ENCODE measurements around the gene ROR2. TPM values are rescaled to one million over a fixed set of nuclear protein-coding genes. Genes with fewer than 3 reads are reported as not detected.

ROR2 gene
- total RNA-seq, 2 donors from 2014 or later: 37.2 to 43.9 TPM

GRCh38 chr9:91557327-91557726 is 392.7 kb downstream of the ROR2 start:
- Histone ChIP-seq H3K27me3 (replicated peaks; ENCODE audit: insufficient read depth) (no peaks in the 10 kb centered on the region), H3K9me3 (no peaks in the 10 kb centered on the region), H3K4me1 (replicated peaks) (no peaks in the 10 kb centered on the region), H3K36me3 (no peaks in the 10 kb centered on the region), H3K4me3 (no peak overlapping the region), H3K27ac (no peak overlapping the region)
- TF ChIP-seq CTCF (IDR thresholded peaks at IDR 0.05) (no peak), POLR2AphosphoS5 (IDR thresholded peaks at IDR 0.05) (no peak), POLR2A (IDR thresholded peaks at IDR 0.05) (no peak)
- no peak for DNase-seq (ENCODE audit: low spot score)
- intact Hi-C loops (cut with DNase I): no loop called here
- 30% methylated on average over 2 of the region's 2 CpGs for WGBS

GRCh38 chr9:91555132-91555531 is 394.9 kb downstream of the ROR2 start:
- Histone ChIP-seq H3K36me3 (no peaks in the 10 kb centered on the region), H3K4me1 (replicated peaks) (no peaks in the 10 kb centered on the region), H3K27me3 (replicated peaks; ENCODE audit: insufficient read depth) (no peaks in the 10 kb centered on the region), H3K4me3 (no peak overlapping the region), H3K9me3 (no peaks in the 10 kb centered on the region), H3K27ac (no peak overlapping the region)
- WGBS: 69% methylated on average over 2 of the region's 2 CpGs
- no peak for TF ChIP-seq POLR2AphosphoS5 (IDR thresholded peaks at IDR 0.05)
- no peak for TF ChIP-seq CTCF (IDR thresholded peaks at IDR 0.05)
- TF ChIP-seq POLR2A (IDR thresholded peaks at IDR 0.05): no peak
- intact Hi-C loops (cut with DNase I): no loop called here
- DNase-seq (ENCODE audit: low spot score): no peak

- Histone ChIP-seq H3K36me3 (no peaks in the 10 kb centered on the region), H3K4me3 (no peak overlapping the region), H3K4me1 (replicated peaks) (no peaks in the 10 kb centered on the region), H3K27ac (no peak overlapping the region), H3K27me3 (replicated peaks; ENCODE audit: insufficient read depth) (no peaks in the 10 kb centered on the region), H3K9me3 (no peaks in the 10 kb centered on the region)
- WGBS: 90% methylated on average over 5 of the region's 5 CpGs
- intact Hi-C loops (cut with DNase I): no loop called here
- no peak for DNase-seq (ENCODE audit: low spot score)
- no peak for TF ChIP-seq POLR2AphosphoS5 (IDR thresholded peaks at IDR 0.05)
- TF ChIP-seq CTCF (IDR thresholded peaks at IDR 0.05): no peak
- no peak for TF ChIP-seq POLR2A (IDR thresholded peaks at IDR 0.05)
Observed at GRCh38 chr9:91549177-91549576, 400.9 kb downstream of the ROR2 start.

GRCh38 chr9:91547081-91547480 is 402.9 kb downstream of the ROR2 start:
- TF ChIP-seq POLR2AphosphoS5 (IDR thresholded peaks at IDR 0.05) (no peak), POLR2A (IDR thresholded peaks at IDR 0.05) (no peak), CTCF (IDR thresholded peaks at IDR 0.05) (no peak)
- intact Hi-C loops (cut with DNase I): no loop called here

GRCh38 chr9:91546574-91546973 is 403.5 kb downstream of the ROR2 start:
- H3K4me1 ChIP-seq (replicated peaks): no peaks in the 10 kb centered on the region
- no peak for TF ChIP-seq CTCF (IDR thresholded peaks at IDR 0.05)
- TF ChIP-seq POLR2AphosphoS5 (IDR thresholded peaks at IDR 0.05): no peak
- no peak for TF ChIP-seq POLR2A (IDR thresholded peaks at IDR 0.05)

More at GRCh38 chr9:91547081-91547480, 402.9 kb downstream of the ROR2 start:
- 88% methylated on average over 2 of the region's 2 CpGs for WGBS
- Histone ChIP-seq H3K4me3 (no peak overlapping the region), H3K36me3 (no peaks in the 10 kb centered on the region), H3K9me3 (no peaks in the 10 kb centered on the region), H3K4me1 (replicated peaks) (no peaks in the 10 kb centered on the region), H3K27ac (no peak overlapping the region), H3K27me3 (replicated peaks; ENCODE audit: insufficient read depth) (no peaks in the 10 kb centered on the region)
- DNase-seq (ENCODE audit: low spot score): no peak

More at GRCh38 chr9:91546574-91546973, 403.5 kb downstream of the ROR2 start:
- intact Hi-C loops (cut with DNase I): no loop called here
- WGBS: 61% methylated on average over 4 of the region's 4 CpGs
- Histone ChIP-seq H3K27ac (no peak overlapping the region), H3K27me3 (replicated peaks; ENCODE audit: insufficient read depth) (no peaks in the 10 kb centered on the region), H3K36me3 (no peaks in the 10 kb centered on the region), H3K9me3 (no peaks in the 10 kb centered on the region), H3K4me3 (no peak overlapping the region)
- no peak for DNase-seq (ENCODE audit: low spot score)
